T-cell (primary cell): ENCODE data around the gene STXBP6. TPM values are rescaled to one million over a fixed set of nuclear protein-coding genes. Genes with fewer than 3 reads are reported as not detected.

ENCODE experiments used
- ATAC-seq, 4 experiments: fragments of 200-7000 bp in 3 of 4; fragments of 150-1000 bp in 1 of 4; cut with Tn5 transposase; replicated peaks in 1 of 4; 1 replicate in 3 of 4; 2 replicates in 1 of 4; pipeline ENCODE4 v1.10.0; 2021; ENCODE audit warnings: moderate library complexity in 3 of 4, mild to moderate bottlenecking in 2 of 4, moderate number of reproducible peaks in 1 of 4
- CTCF ChIA-PET, 2 donors: fragments of 300-600 bp; sonication (Branson Sonifier 250); formaldehyde crosslinking; loops; one replicate each; lab custom pipeline; 2022; ENCODE audit warnings: antibody characterized with exemption in 2 of 2; lab: Charles Lee
- POLR2A ChIA-PET, 2 donors: fragments of 300-600 bp; sonication (Branson Sonifier 250); formaldehyde crosslinking; loops; one replicate each; lab custom pipeline; 2022; ENCODE audit warnings: antibody characterized with exemption in 2 of 2; lab: Charles Lee
- DNase-seq, 35 experiments: peaks; one replicate each; pipeline versions ENCODE4 v3.0.0 to v3.0.0-alpha.2; 2013 to 2023
- H3K27ac ChIP-seq: one replicate; pipeline ENCODE4 v1.5.1; 2013; ENCODE audit warnings: low read length
- H3K27me3 ChIP-seq, 2 experiments: replicated peaks in 1 of 2; 1 replicate in 1 of 2; 2 replicates in 1 of 2; pipeline versions ENCODE4 v1.6.1 to v1.7.0; 2013; ENCODE audit warnings: low read length in 1 of 2, mixed read lengths in 1 of 2; ENCODE audit not compliant: control insufficient read depth in 2 of 2, insufficient read depth in 2 of 2; ENCODE audit errors: extremely low read depth in 1 of 2
- H3K36me3 ChIP-seq, 2 donors: 1 replicate in 1 of 2; 2 replicates in 1 of 2; pipeline versions ENCODE4 v1.6.1 to v1.7.0; 2013; ENCODE audit warnings: low read length in 1 of 2; ENCODE audit not compliant: control insufficient read depth in 2 of 2, insufficient read depth in 1 of 2; ENCODE audit errors: extremely low read depth in 1 of 2
- H3K4me1 ChIP-seq, 2 experiments: 1 replicate in 1 of 2; 2 replicates in 1 of 2; pipeline versions ENCODE4 v1.6.1 to v1.7.0; 2013; ENCODE audit warnings: low read length in 2 of 2, mixed read lengths in 1 of 2; ENCODE audit not compliant: insufficient read depth in 2 of 2, control insufficient read depth in 1 of 2; ENCODE audit errors: extremely low read depth in 1 of 2
- H3K4me3 ChIP-seq, 2 donors: 1 replicate in 1 of 2; 2 replicates in 1 of 2; pipeline versions ENCODE4 v1.5.1 to v1.7.0; 2013; ENCODE audit warnings: mild to moderate bottlenecking in 2 of 2, low read length in 1 of 2, moderate library complexity in 1 of 2; ENCODE audit not compliant: control insufficient read depth in 1 of 2; ENCODE audit errors: extremely low read depth in 1 of 2
- H3K9me3 ChIP-seq: 2 replicates; pipeline ENCODE4 v1.7.0; 2013
- H3K27ac Mint-ChIP-seq, 2 donors: one replicate each; pipeline ENCODE4 v1.8.0; 2020 to 2021; ENCODE audit warnings: mild to moderate bottlenecking in 2 of 2, mixed read lengths in 2 of 2
- H3K27me3 Mint-ChIP-seq, 2 donors: one replicate each; pipeline ENCODE4 v1.8.0; 2021 to 2022; ENCODE audit warnings: mixed read lengths in 2 of 2
- H3K36me3 Mint-ChIP-seq: one replicate; pipeline ENCODE4 v1.8.0; 2021; ENCODE audit warnings: mixed read lengths
- H3K4me1 Mint-ChIP-seq, 3 donors: one replicate each; pipeline ENCODE4 v1.8.0; 2020 to 2022; ENCODE audit warnings: mixed read lengths in 3 of 3, mild to moderate bottlenecking in 1 of 3
- H3K4me3 Mint-ChIP-seq, 3 donors: one replicate each; pipeline ENCODE4 v1.8.0; 2020 to 2022; ENCODE audit warnings: mild to moderate bottlenecking in 3 of 3, mixed read lengths in 3 of 3, moderate library complexity in 3 of 3
- H3K9me3 Mint-ChIP-seq, 3 donors: one replicate each; pipeline ENCODE4 v1.8.0; 2020 to 2022; ENCODE audit warnings: mixed read lengths in 3 of 3
- WGBS: methylation state at CpG from one replicate; pipeline ENCODE4 v1.1.5; 2013; ENCODE audit warnings: missing lambda C conversion rate; ENCODE audit not compliant: insufficient coverage; 5-methylcytosine and 5-hydroxymethylcytosine counted together
- total RNA-seq, 35 experiments: library from RNA in 6 of 35; stranded (reverse) in 6 of 35; fragments of 120-200 nt in 1 of 35; gene quantifications; one replicate each; pipeline versions ENCODE4 v1.2.1 to v1.2.4 and lab custom pipeline; 2013 to 2026

STXBP6 gene
- total RNA-seq, 5 donors from 2014 or later (not counting 1 experiment from before 2014, with no cell fraction given) = 0.25 TPM; not detected in 4

GRCh38 chr14:24880689-24881088, 169.3 kb downstream of the STXBP6 start:
- no peaks in the 10 kb centered on the region for H3K36me3 ChIP-seq
- CTCF ChIA-PET = interaction anchor here in 1 of 2 donors (0.7 kb wide), 1 partner anchor 9 kb away, joined by 3 read pairs; no protein-coding TSS in a partner anchor
- H3K27ac ChIP-seq = no peak overlapping the region
- H3K4me3 Mint-ChIP-seq = no peak overlapping the region
- WGBS = 96% methylated on average over 3 of the region's 4 CpGs
- no peak overlapping the region for H3K4me3 ChIP-seq
- no peaks in the 10 kb centered on the region for H3K9me3 Mint-ChIP-seq
- DNase-seq (no peak), ATAC-seq (no peak)
- no peaks in the 10 kb centered on the region for H3K27me3 ChIP-seq
- POLR2A ChIA-PET = no interaction called here
- H3K9me3 ChIP-seq = no peaks in the 10 kb centered on the region
- H3K36me3 Mint-ChIP-seq = no peaks in the 10 kb centered on the region
- no peaks in the 10 kb centered on the region for H3K4me1 Mint-ChIP-seq
- H3K27me3 Mint-ChIP-seq = peaks cover 8 to 34% of the 10 kb centered on the region in 2 donors
- no peaks in the 10 kb centered on the region for H3K4me1 ChIP-seq
- H3K27ac Mint-ChIP-seq = no peak overlapping the region

DNA sequence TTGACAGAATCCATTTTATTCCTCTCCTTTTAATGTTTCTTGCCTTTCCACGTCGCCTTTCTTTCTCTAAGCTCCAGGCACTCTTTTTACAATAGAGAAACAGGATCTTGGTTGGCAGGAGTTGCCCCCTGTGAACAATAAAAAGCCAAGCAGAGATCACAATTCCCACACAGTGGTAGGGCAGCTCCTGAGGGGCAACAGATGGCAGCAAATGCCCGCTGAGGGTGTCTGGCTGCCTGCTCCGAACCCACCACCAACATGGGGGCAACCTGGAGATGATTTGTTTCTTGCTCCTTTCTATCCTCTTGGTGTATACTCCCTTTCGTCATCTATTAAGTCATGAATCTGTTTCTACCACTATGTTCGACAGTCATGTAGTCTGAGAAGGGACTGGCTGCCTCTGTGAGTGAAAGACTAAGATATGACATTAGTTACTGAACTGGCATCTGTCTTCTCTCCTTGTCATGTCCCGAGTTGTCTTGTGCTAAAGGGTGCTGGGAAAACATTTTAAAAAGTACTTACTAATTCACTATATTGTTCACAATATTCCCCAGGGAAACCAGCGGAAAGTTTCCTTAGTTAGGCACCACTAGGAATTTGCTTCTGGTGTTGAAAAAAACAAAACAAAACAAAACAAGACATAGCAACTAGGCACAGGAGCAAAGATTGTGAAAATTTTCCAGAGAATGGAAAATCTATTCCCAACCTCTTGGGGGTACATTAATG, 170.1 kb downstream of the STXBP6 start:
- no peak for DNase-seq
- H3K36me3 Mint-ChIP-seq = no peaks in the 10 kb centered on the region
- ATAC-seq = no peak
- ChIA-PET CTCF (interaction anchor here in 1 of 2 donors (0.5 kb wide), 1 partner anchor 175 kb away, joined by 3 read pairs; no protein-coding TSS in a partner anchor), POLR2A (no interaction called here)
- H3K36me3 ChIP-seq = no peaks in the 10 kb centered on the region
- WGBS = 80% methylated on average over 1 of the region's 8 CpGs
- peaks cover 17 to 34% of the 10 kb centered on the region in 2 donors for H3K27me3 Mint-ChIP-seq
- H3K9me3 ChIP-seq = no peaks in the 10 kb centered on the region
- H3K4me1 ChIP-seq = no peaks in the 10 kb centered on the region
- H3K4me1 Mint-ChIP-seq = no peaks in the 10 kb centered on the region
- no peak overlapping the region for H3K27ac ChIP-seq
- H3K9me3 Mint-ChIP-seq = no peaks in the 10 kb centered on the region
- peaks cover 0 to 2% of the 10 kb centered on the region in 2 experiments for H3K27me3 ChIP-seq
- H3K27ac Mint-ChIP-seq = no peak overlapping the region
- no peak overlapping the region for H3K4me3 ChIP-seq
- no peak overlapping the region for H3K4me3 Mint-ChIP-seq

GRCh38 chr14:24876996-24877395, 173.0 kb downstream of the STXBP6 start:
- Mint-ChIP-seq H3K27ac (no peak overlapping the region), H3K36me3 (no peaks in the 10 kb centered on the region), H3K9me3 (no peaks in the 10 kb centered on the region), H3K4me3 (no peak overlapping the region), H3K27me3 (peaks cover 24 to 31% of the 10 kb centered on the region in 2 donors), H3K4me1 (no peaks in the 10 kb centered on the region)
- H3K4me3 ChIP-seq = no peak overlapping the region
- 100% methylated on average over 1 of the region's 1 CpG for WGBS
- H3K36me3 ChIP-seq = no peaks in the 10 kb centered on the region
- peaks cover 0 to 5% of the 10 kb centered on the region in 2 experiments for H3K27me3 ChIP-seq
- DNase-seq (no peak), ATAC-seq (no peak)
- no peak overlapping the region for H3K27ac ChIP-seq
- ChIA-PET CTCF (interaction anchor here in 1 of 2 donors (0.5 kb wide), 1 partner anchor 158 kb away, joined by 3 read pairs; no protein-coding TSS in a partner anchor), POLR2A (no interaction called here)
- no peaks in the 10 kb centered on the region for H3K9me3 ChIP-seq
- no peaks in the 10 kb centered on the region for H3K4me1 ChIP-seq

GRCh38 chr14:24875991-24876878, 173.7 kb downstream of the STXBP6 start:
- no peak overlapping the region for H3K4me3 ChIP-seq
- Mint-ChIP-seq H3K27ac (no peak overlapping the region), H3K9me3 (no peaks in the 10 kb centered on the region), H3K4me3 (no peak overlapping the region), H3K36me3 (no peaks in the 10 kb centered on the region), H3K4me1 (no peaks in the 10 kb centered on the region), H3K27me3 (peaks cover 24 to 35% of the 10 kb centered on the region in 2 donors)
- POLR2A ChIA-PET = no interaction called here
- no peaks in the 10 kb centered on the region for H3K36me3 ChIP-seq
- no peak overlapping the region for H3K27ac ChIP-seq
- CTCF ChIA-PET = no interaction called here
- H3K9me3 ChIP-seq = no peaks in the 10 kb centered on the region
- H3K4me1 ChIP-seq = no peaks in the 10 kb centered on the region
- 80% methylated on average over 1 of the region's 4 CpGs for WGBS
- H3K27me3 ChIP-seq = peaks cover 0 to 5% of the 10 kb centered on the region in 2 experiments
- DNase-seq (no peak), ATAC-seq (no peak)

- Mint-ChIP-seq H3K9me3 (no peaks in the 10 kb centered on the region), H3K36me3 (no peaks in the 10 kb centered on the region), H3K27ac (no peak overlapping the region), H3K4me3 (no peak overlapping the region), H3K4me1 (no peaks in the 10 kb centered on the region), H3K27me3 (peaks cover 26 to 31% of the 10 kb centered on the region in 2 donors)
- H3K36me3 ChIP-seq = no peaks in the 10 kb centered on the region
- no peak overlapping the region for H3K27ac ChIP-seq
- ChIA-PET CTCF (no interaction called here), POLR2A (no interaction called here)
- H3K4me1 ChIP-seq = no peaks in the 10 kb centered on the region
- H3K4me3 ChIP-seq = no peak overlapping the region
- WGBS = no CpG with 5 or more reads among the region's 4 CpGs
- H3K27me3 ChIP-seq = peaks cover 0 to 5% of the 10 kb centered on the region in 2 experiments
- H3K9me3 ChIP-seq = no peaks in the 10 kb centered on the region
- ATAC-seq (no peak), DNase-seq (no peak)
Measured at GRCh38 chr14:24875203-24875838, 174.6 kb downstream of the STXBP6 start.

DNA sequence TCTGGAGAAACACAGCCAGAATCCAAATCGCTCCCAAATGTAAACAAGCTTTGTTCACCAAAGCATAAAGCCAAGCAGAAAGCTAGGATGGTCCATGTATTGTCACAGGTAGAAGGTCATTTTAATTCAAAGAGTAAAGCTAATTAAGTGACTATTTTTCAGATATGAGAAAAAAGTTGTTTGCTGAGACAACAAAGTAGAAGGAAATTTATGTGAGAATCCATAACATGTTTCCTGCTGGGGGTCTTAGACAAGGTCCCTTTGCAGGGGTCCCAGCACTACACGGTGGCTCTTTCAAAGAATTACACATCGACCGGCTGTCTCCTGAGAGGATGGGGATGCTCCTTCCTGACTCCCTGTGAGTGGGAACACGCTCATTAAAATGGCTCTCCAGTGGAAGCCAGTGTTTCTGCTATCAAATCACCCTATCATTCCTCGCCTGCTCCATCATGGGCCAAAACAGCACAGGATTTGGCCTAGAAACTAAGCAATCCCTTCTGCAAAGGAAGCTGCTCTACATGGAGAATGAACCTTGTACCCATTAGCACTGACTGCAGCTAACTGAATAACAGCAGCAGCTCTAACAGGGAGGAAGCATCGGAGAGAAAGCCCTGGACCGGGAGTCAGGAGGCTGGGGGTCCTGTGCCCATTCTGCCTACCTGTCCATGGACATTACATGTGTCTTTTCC, 175.3 kb downstream of the STXBP6 start:
- Mint-ChIP-seq H3K27ac (no peak overlapping the region), H3K4me1 (no peaks in the 10 kb centered on the region), H3K9me3 (no peaks in the 10 kb centered on the region), H3K36me3 (no peaks in the 10 kb centered on the region), H3K27me3 (peaks cover 24 to 26% of the 10 kb centered on the region in 2 donors), H3K4me3 (no peak overlapping the region)
- CTCF ChIA-PET = no interaction called here
- 85% methylated on average over 7 of the region's 8 CpGs for WGBS
- peaks cover 0 to 5% of the 10 kb centered on the region in 2 experiments for H3K27me3 ChIP-seq
- no peak overlapping the region for H3K27ac ChIP-seq
- H3K9me3 ChIP-seq = no peaks in the 10 kb centered on the region
- no peaks in the 10 kb centered on the region for H3K36me3 ChIP-seq
- no peak for ATAC-seq
- no peak for DNase-seq
- no peak overlapping the region for H3K4me3 ChIP-seq
- no peaks in the 10 kb centered on the region for H3K4me1 ChIP-seq
- POLR2A ChIA-PET = no interaction called here
